Activated T-cell treated with anti-CD3 and anti-CD28 coated beads, Interleukin-2, amount 50 U/mL, for 48 hours (primary cell): ENCODE measurements around the gene AP3M1.
A peak's percentile ranks its signal among the peaks of the same experiment; 100 is the strongest.
"Not testable (repeated sequence)": the region's sequence is repeated elsewhere in the genome, so short reads cannot be mapped to it uniquely, and the experiment has no call there.

ENCODE experiments used
- DNase-seq, 2 experiments: peaks; one replicate each; pipeline ENCODE4 v3.0.0-alpha.2; 2020

Gene AP3M1

DNA sequence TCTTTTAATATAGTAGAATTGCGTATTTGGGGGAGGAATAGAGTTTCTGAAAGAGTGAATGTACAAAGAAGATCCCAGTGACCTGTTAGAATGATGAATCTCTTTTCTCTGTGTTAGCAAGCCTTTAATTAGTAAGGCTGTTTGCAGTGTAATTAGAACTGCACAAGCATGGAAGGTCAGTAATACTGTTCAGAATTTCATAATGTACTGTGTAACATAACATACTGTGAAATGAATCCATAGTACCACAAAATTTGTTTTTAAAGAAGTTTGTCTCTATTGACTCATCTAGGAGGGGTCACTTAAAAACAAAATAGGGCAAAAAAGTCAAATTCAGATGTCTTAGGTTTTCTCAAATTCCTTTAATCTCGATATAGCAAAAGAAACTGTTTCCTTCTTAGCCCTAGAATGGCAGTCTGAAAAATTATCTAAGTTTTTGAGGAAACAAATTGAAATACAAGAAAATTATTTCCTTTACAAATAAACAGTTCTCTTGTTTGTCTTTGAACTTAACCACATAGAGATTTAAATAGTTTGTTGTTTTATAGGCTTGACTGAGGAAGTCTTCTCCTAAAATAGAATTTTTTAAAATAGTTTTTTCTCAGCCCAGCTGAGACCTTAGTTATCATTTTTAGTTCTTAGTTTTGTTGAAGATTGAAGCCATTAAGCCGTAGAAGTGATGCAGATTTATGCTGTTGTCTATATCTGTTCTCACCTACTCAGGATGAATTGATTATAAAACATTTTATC, 12.9 kb upstream of the AP3M1 start:
- DNase-seq: no peak

DNA sequence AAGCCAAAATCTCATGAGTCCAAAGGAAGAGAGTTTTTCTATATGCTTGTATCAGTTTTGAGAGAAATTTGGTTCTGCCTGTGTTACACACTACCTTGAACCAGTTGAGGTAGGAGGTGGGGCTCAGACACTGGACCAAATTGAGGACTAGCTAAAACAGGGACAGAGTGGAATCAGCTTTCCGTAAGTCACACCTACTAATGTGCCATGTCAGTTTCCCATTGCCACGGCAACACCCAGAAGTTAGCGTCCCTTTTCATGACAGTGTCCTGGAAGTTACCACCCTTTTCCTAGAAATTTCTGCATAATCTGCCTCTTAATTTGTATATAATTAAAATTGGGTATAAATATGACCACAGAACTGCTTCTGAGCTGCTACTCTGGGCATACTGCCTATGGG, 9.4 kb upstream of the AP3M1 start:
- no peak for DNase-seq

- no peak for DNase-seq
Measured at GRCh38 chr10:74156919-74157289, 6.3 kb upstream of the AP3M1 start.

DNA sequence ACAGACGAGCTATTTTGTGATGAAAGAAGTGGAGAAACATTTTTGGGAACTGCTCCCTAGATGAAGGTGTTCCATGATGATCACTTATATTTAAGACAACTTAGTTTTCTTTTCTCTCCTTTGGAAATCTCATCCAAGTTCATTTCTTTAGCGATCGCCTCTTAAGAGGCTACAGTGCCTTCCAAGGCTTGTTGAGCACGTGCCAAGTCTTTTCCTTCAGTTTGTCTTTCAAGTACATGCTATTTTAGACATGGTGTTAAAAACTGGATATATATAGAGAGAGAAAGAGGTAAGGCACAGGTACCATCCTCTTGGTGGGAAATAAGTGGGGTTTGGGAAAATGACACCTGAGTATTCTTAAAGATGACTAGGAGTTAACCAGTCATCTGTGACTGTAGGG, 3.0 kb upstream of the AP3M1 start:
- no peak for DNase-seq

- no peak for DNase-seq
Measured at GRCh38 chr10:74153123-74153522, 2.5 kb upstream of the AP3M1 start.

DNA sequence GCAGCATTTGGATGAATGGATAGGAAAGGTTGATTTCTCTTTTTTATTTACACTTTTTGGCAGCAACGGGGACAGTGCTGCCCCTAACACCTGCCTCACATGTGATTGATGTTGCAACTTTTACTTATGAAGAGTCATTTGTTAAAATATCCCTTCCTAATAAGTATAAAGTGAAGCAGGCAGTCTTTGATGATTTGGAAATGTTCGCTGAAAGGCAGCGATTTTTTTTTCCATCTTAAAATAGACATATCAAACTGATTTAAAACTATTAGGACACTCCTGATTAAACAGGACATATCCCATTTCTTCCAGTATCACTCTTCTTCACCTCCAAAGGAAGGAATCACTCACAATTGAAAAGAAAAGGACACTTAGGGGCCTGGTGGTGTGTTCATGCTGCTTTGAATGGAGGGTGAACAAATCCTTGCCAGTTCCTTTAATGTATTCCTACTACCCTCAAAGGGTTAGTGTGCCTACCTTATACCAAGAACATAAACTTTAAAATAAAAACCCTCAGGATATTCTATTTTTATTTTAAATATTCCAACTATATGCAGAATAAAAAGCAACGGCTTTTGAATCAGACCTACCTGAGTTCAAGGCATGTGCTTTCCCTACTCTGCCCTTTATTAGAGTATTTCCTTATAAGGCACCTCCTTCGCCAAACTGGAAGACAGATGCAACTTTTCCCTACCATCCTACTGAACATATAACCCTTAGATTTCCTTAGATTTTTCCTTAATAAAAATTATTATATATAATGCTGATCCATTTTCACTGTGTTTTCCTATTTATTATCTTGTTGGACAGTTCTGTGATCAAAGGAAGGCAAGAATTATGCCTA, 1.5 kb upstream of the AP3M1 start:
- DNase-seq: no peak

GRCh38 chr10:74150990-74151878, 606 bp upstream of the AP3M1 start, which contains the start of gene ADK:
ADK (plus strand) TSS chr10:74151221; CDS start chr10:74151279, 58 bp downstream.
- peak; percentile 100 for DNase-seq

GRCh38 chr10:74146980-74147379, 3.6 kb downstream of the AP3M1 start:
- DNase-seq: not testable (repeated sequence)

DNA sequence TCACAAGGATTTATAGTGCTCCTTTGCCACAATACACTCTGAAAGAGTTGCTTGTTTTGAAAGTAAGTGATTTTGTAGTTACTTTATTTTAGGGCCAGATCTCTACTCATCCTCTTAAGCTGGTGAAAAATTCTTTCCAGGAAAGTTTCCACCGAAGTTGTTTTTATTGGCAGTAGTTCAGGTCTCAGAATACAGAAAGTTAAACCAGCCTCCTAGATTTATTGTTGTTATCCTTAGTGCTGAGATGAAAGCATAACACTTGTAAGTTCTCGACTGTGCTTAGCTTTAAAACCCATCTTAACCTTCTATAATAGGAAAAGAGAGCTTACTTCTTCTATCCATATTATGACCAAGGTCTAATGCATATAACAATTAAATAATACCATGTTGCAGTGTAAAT, 5.5 kb downstream of the AP3M1 start:
- no peak for DNase-seq

GRCh38 chr10:74140553-74140952, 10.1 kb downstream of the AP3M1 start:
- DNase-seq: no peak

- no peak for DNase-seq
Measured at GRCh38 chr10:74139981-74140380, 10.6 kb downstream of the AP3M1 start.

DNA sequence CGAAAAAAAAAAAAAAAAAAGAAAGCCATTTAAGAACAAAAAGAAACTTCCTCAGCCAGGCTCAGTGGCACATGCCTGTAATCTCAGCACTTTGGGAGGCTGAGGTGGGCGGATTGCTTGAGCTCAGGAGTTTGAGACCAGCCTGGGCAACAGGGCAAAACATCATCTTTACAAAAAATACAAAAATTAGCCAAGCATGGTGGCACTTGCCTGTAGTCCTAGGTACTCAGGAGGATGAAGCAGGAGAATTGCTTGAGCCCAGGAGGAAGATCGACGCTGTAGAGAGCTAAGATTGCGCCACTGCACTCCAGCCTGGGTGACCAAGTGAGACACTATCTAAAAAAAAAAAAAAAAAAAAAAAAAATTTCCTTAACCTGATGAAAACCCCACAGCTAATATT, 12.0 kb downstream of the AP3M1 start:
- DNase-seq: not testable (repeated sequence)

GRCh38 chr10:74137992-74138391, 12.6 kb downstream of the AP3M1 start:
- DNase-seq: no peak

DNA sequence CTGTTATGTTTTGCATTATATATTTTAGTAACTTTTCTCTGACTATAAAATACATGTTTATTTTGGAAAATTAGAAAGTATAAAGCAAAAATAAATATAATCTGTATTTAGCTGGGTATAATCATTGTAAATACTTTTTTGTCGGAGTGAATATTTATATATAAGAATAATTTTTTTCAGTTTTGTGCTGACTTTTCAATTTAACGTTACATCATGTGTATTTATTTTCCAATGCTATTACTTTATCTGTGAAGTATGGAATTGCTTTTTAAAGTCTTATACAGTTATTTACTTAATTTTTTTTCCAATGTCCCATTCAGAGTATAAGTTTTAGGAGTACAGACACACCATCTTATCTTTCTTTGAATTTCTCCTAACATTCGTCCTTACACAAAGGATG, 15.2 kb downstream of the AP3M1 start:
- DNase-seq: no peak

DNA sequence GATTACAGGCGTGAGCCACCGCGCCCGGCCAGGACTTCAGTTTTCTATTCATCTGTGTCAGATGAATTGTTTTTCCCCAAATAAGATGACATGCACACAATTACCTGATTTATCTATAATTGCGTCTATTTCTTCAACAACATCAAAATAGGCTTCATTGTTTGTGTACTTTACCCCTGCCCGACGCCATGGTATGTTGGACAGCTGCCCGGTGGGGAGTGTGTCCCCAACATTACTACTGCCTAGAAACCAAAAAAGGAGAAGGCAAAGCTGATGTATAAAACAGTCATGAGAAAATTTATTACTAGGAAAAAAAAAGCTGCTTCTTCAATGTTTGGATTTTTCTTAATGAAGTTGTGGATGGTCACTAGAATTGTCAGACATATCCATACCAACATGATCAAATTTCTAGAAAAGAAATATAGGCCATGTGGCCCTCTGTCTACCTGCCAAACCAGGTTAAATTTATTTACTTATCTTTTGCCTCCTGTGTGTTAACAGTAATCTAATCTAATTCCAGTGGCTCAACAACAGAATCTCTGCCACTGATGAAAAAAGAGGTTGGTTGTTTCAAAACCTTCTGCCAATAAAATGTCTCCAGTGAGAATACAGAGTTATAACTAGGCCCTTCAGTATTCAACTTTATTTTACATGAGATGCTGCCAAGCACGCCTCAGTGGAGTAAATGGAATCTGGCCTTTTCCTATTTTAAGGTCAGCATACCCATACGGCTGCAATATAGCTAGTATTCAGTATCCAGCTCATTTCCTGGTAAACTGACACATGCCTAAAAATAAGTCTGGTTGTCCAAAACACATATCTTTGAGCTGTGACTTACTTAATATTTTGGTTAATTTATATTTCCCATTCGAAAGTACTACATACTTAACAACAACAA, 16.5 kb downstream of the AP3M1 start:
- no peak for DNase-seq

- DNase-seq: no peak
Measured at GRCh38 chr10:74123081-74123480, 27.5 kb downstream of the AP3M1 start.

DNA sequence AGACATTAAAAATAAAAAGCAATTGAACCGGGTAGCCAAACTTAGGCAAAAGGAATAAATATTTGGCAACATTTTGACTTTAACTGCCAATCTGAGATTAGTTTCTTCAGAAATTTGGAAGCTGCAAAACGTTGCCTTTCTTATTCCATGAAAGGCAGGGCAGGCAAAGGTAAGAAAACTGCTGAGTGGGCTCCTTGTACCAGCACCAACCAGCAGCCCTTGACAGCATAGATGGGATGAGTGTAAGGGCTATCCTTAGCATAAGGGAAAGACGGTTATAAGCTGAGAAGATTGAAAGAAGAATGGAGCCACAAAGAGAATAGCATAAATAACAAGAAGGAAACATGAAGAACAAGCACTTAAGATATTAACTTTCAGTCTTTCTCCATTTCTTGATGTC, 28.6 kb downstream of the AP3M1 start:
- no peak for DNase-seq

- no peak for DNase-seq
Measured at GRCh38 chr10:74121368-74121767, 29.3 kb downstream of the AP3M1 start.

- DNase-seq: no peak
Measured at GRCh38 chr10:74120911-74121310, 29.7 kb downstream of the AP3M1 start.

- DNase-seq: no peak
Measured at GRCh38 chr10:74118804-74119203, 31.8 kb downstream of the AP3M1 start.

- DNase-seq: no peak
Measured at GRCh38 chr10:74117738-74118137, 32.9 kb downstream of the AP3M1 start.

DNA sequence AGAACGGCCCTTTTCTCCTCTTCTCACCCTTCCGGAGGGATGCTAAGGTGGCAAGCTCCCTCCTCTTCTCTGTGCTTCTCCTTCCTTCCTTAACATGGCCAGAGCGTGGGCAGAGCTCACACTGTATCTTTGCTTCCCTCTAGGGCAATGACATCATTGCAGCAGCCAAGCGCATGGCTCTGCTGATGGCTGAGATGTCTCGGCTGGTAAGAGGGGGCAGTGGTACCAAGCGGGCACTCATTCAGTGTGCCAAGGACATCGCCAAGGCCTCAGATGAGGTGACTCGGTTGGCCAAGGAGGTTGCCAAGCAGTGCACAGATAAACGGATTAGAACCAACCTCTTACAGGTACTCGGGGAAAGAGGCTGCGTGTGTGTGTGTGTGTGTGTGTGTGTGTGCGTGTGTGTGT, 36.6 kb downstream of the AP3M1 start:
- DNase-seq: no peak
